Gastrocnemius medialis (tissue), 4 donors: ENCODE measurements around the gene ARSB.

ENCODE experiments used
- POLR2A ChIP-seq, 2 donors: fragments of 450-650 bp; IDR thresholded peaks; one replicate each; pipeline ENCODE4 v1.6.1; 2017; ENCODE audit warnings: antibody characterized with exemption in 2 of 2, mild to moderate bottlenecking in 2 of 2, moderate library complexity in 2 of 2
- TF ChIP-seq, protein P1 (sequence below), 5 experiments: fragments of 450-650 bp in 3 of 5; fragments of 200-600 bp in 2 of 5; sonication (generic) in 2 of 5; IDR thresholded peaks in 4 of 5; conservative IDR thresholded peaks in 1 of 5; 1 replicate in 4 of 5; 2 replicates in 1 of 5; pipeline ENCODE4 v1.5.1; 2016 to 2019; ENCODE audit warnings: antibody characterized with exemption in 5 of 5, mild to moderate bottlenecking in 3 of 5, moderate library complexity in 3 of 5

DNA sequence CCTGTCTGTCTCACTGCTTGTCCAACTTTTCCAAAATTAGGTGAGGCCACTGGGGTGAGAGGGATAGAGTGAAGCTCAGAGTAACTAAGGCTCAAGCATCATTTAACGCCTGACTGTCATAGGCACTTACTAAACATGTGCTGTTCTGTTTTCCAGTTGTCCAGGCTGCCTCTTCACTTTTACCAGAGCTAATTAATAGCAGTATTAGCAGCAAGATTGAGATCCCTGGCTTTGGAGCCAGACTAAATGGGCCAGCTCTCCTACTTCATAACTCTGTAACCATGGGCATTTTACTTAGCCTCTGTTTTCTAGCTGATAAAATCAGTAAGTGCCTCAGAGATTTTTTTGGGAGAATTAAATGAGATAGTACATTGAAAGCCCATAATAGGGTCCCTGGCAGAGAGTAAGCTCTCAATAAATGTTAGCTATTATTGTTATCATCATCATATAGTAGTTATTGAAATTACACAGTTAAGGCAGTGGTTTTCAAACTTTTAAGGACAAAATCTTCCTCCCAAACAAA, 190.4 kb downstream of the ARSB start:
- TF ChIP-seq, protein P1, sequence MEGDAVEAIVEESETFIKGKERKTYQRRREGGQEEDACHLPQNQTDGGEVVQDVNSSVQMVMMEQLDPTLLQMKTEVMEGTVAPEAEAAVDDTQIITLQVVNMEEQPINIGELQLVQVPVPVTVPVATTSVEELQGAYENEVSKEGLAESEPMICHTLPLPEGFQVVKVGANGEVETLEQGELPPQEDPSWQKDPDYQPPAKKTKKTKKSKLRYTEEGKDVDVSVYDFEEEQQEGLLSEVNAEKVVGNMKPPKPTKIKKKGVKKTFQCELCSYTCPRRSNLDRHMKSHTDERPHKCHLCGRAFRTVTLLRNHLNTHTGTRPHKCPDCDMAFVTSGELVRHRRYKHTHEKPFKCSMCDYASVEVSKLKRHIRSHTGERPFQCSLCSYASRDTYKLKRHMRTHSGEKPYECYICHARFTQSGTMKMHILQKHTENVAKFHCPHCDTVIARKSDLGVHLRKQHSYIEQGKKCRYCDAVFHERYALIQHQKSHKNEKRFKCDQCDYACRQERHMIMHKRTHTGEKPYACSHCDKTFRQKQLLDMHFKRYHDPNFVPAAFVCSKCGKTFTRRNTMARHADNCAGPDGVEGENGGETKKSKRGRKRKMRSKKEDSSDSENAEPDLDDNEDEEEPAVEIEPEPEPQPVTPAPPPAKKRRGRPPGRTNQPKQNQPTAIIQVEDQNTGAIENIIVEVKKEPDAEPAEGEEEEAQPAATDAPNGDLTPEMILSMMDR (IDR thresholded peaks at IDR 0.05 in 4 of 5, conservative IDR thresholded peaks at IDR 0.05 in 1 of 5), result no peak
- no peak for TF ChIP-seq POLR2A (IDR thresholded peaks at IDR 0.05)
